Endodermal cell (in vitro differentiated cells): ENCODE measurements around the gene RSRC2. TPM values are rescaled to one million over a fixed set of nuclear protein-coding genes. Genes with fewer than 3 reads are reported as not detected.

Experiments
- DNase-seq: peaks from one replicate; pipeline ENCODE4 v3.0.0-alpha.2; 2017
- H3K27ac ChIP-seq: 2 replicates; pipeline ENCODE4 v1.5.1; 2013; ENCODE audit warnings: mild to moderate bottlenecking, low read depth, low read length, moderate library complexity
- H3K27me3 ChIP-seq: 2 replicates; pipeline ENCODE4 v1.6.1; 2013; ENCODE audit warnings: mild to moderate bottlenecking, low read length, moderate library complexity; ENCODE audit not compliant: insufficient read depth, control insufficient read depth, poor library complexity, severe bottlenecking
- H3K36me3 ChIP-seq: 2 replicates; pipeline ENCODE4 v1.7.0; 2013; ENCODE audit warnings: mild to moderate bottlenecking, low read length, moderate library complexity; ENCODE audit not compliant: control insufficient read depth, insufficient read depth
- H3K4me1 ChIP-seq: one replicate; pipeline ENCODE4 v1.7.0; 2013; ENCODE audit warnings: low read length; ENCODE audit not compliant: control insufficient read depth, insufficient read depth
- H3K4me3 ChIP-seq: 2 replicates; pipeline ENCODE4 v1.5.1; 2013; ENCODE audit warnings: mild to moderate bottlenecking, low read length, moderate library complexity
- H3K9ac ChIP-seq: 2 replicates; pipeline ENCODE4 v1.6.1; 2013; ENCODE audit warnings: mild to moderate bottlenecking, low read length, moderate library complexity; ENCODE audit not compliant: poor library complexity, severe bottlenecking; ENCODE audit errors: extremely low read depth
- H3K9me3 ChIP-seq: 2 replicates; pipeline ENCODE4 v1.6.1; 2013; ENCODE audit warnings: mild to moderate bottlenecking, low read length, moderate library complexity; ENCODE audit not compliant: control insufficient read depth
- H3K27ac Mint-ChIP-seq: 2 replicates; pipeline ENCODE4 v1.8.0; 2020; ENCODE audit warnings: mixed read lengths
- H3K27me3 Mint-ChIP-seq: 2 replicates; pipeline ENCODE4 v1.8.0; 2021; ENCODE audit warnings: mild to moderate bottlenecking, mixed read lengths; ENCODE audit not compliant: insufficient read depth
- H3K36me3 Mint-ChIP-seq: 2 replicates; pipeline ENCODE4 v1.8.0; 2020; ENCODE audit warnings: low read depth, mixed read lengths
- H3K4me1 Mint-ChIP-seq: 2 replicates; pipeline ENCODE4 v1.8.0; 2020; ENCODE audit warnings: mixed read lengths
- H3K4me3 Mint-ChIP-seq: 2 replicates; pipeline ENCODE4 v1.8.0; 2020; ENCODE audit warnings: mild to moderate bottlenecking, moderate library complexity, mixed read lengths
- H3K9me3 Mint-ChIP-seq: 2 replicates; pipeline ENCODE4 v1.8.0; 2020; ENCODE audit warnings: mild to moderate bottlenecking, mixed read lengths
- WGBS, 2 experiments: methylation state at CpG; one replicate each; pipeline versions ENCODE4 v1.1.5 to v1.1.7; 2013; ENCODE audit warnings: missing lambda C conversion rate in 2 of 2, mixed read lengths in 1 of 2; ENCODE audit not compliant: insufficient coverage in 1 of 2, insufficient read length in 1 of 2; 5-methylcytosine and 5-hydroxymethylcytosine counted together
- total RNA-seq, 2 donors: library from RNA; stranded (reverse); fragmentation: NEBNext Ultra II Directional in 1 of 2; extraction: Animal tissue kit (Norgen Biotek cat#: 25700) in 1 of 2; gene quantifications; 2 replicates in 1 of 2; 3 replicates in 1 of 2; pipeline ENCODE4 v1.2.1, GENCODE V29; 2021
- TF ChIP-seq, protein P1 (sequence below): fragments of 200-600 bp; sonication (generic); conservative IDR thresholded peaks from 2 replicates; pipeline ENCODE4 v1.5.0; 2021; ENCODE audit warnings: antibody characterized with exemption, mild to moderate bottlenecking

The RSRC2 gene
- total RNA-seq, 2 donors from 2014 or later = 88.1 to 111 TPM

DNA sequence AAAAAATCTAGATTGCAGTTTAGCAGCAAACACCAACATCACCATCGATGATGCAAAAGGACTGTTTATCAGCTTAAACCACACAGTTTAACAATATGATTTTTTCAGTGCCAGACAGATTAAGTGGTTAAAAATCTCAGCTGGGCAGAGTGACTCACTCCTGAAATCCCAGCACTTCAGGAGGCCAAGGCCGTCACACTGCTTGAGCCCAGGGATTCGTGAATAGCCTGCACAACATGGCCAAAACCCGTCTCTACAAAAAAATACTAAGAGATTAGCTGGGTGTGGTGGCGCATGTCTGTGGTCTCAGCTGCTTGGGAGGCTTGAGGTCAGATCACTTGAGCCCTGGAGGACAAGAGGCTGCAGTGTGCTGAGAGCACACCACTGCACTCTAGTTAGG is 8.9 kb downstream of the RSRC2 start:
- TF ChIP-seq, protein P1, sequence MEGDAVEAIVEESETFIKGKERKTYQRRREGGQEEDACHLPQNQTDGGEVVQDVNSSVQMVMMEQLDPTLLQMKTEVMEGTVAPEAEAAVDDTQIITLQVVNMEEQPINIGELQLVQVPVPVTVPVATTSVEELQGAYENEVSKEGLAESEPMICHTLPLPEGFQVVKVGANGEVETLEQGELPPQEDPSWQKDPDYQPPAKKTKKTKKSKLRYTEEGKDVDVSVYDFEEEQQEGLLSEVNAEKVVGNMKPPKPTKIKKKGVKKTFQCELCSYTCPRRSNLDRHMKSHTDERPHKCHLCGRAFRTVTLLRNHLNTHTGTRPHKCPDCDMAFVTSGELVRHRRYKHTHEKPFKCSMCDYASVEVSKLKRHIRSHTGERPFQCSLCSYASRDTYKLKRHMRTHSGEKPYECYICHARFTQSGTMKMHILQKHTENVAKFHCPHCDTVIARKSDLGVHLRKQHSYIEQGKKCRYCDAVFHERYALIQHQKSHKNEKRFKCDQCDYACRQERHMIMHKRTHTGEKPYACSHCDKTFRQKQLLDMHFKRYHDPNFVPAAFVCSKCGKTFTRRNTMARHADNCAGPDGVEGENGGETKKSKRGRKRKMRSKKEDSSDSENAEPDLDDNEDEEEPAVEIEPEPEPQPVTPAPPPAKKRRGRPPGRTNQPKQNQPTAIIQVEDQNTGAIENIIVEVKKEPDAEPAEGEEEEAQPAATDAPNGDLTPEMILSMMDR = no peak
- H3K27ac Mint-ChIP-seq = peak overlapping the region; percentile 81
- 77 to 95% methylated on average over 5 of the region's 5 CpGs for WGBS, 2 experiments

GRCh38 chr12:122516544-122517361 is 10.0 kb downstream of the RSRC2 start:
- Mint-ChIP-seq H3K4me1 (no peaks in the 10 kb centered on the region), H3K36me3 (peaks cover 92% of the 10 kb centered on the region), H3K27ac (peak overlapping the region; percentile 62), H3K9me3 (no peaks in the 10 kb centered on the region), H3K4me3 (no peak overlapping the region), H3K27me3 (no peaks in the 10 kb centered on the region)
- Histone ChIP-seq H3K27me3 (no peaks in the 10 kb centered on the region), H3K9me3 (no peaks in the 10 kb centered on the region), H3K4me3 (no peak overlapping the region), H3K36me3 (peaks cover 98% of the 10 kb centered on the region), H3K27ac (no peak overlapping the region), H3K9ac (no peak overlapping the region), H3K4me1 (no peaks in the 10 kb centered on the region)
- WGBS, 2 experiments = 92 to 98% methylated on average over 9 to 13 of the region's 13 CpGs
- DNase-seq = no peak
- TF ChIP-seq, protein P1 = no peak

More for the DNA sequence above, 8.9 kb downstream of the RSRC2 start:
- Histone ChIP-seq H3K9ac (no peak overlapping the region), H3K27ac (no peak overlapping the region), H3K9me3 (no peaks in the 10 kb centered on the region), H3K4me1 (no peaks in the 10 kb centered on the region), H3K36me3 (peaks cover 98% of the 10 kb centered on the region), H3K27me3 (no peaks in the 10 kb centered on the region), H3K4me3 (no peak overlapping the region)
- Mint-ChIP-seq H3K4me3 (no peak overlapping the region), H3K36me3 (peaks cover 89% of the 10 kb centered on the region), H3K27me3 (no peaks in the 10 kb centered on the region), H3K4me1 (peaks cover 4% of the 10 kb centered on the region), H3K9me3 (no peaks in the 10 kb centered on the region)
- DNase-seq = peak; percentile 52

- Histone ChIP-seq H3K36me3 (peaks cover 98% of the 10 kb centered on the region), H3K9ac (no peak overlapping the region), H3K4me1 (no peaks in the 10 kb centered on the region), H3K4me3 (no peak overlapping the region), H3K27me3 (no peaks in the 10 kb centered on the region), H3K27ac (no peak overlapping the region), H3K9me3 (no peaks in the 10 kb centered on the region)
- peak; percentile 46 for DNase-seq
- H3K27me3 Mint-ChIP-seq = no peaks in the 10 kb centered on the region
- 100% methylated on average over 2 of the region's 2 CpGs; no CpG with 5 or more reads in 1 of the 2 experiments for WGBS, 2 experiments
- no peaks in the 10 kb centered on the region for H3K9me3 Mint-ChIP-seq
- H3K4me3 Mint-ChIP-seq = no peak overlapping the region
- TF ChIP-seq, protein P1 = no peak
- peaks cover 91% of the 10 kb centered on the region for H3K36me3 Mint-ChIP-seq
- H3K27ac Mint-ChIP-seq = no peak overlapping the region
- no peaks in the 10 kb centered on the region for H3K4me1 Mint-ChIP-seq
Measured at GRCh38 chr12:122515275-122515674, 11.5 kb downstream of the RSRC2 start.
